Measurements from ENCODE around the gene ILK. TPM values are rescaled to one million over a fixed set of nuclear protein-coding genes. Genes with fewer than 3 reads are reported as not detected.

Gene ILK
- total and polyA plus RNA-seq, 7 donors, result 68.3 to 173 (median 90.3) TPM

DNA sequence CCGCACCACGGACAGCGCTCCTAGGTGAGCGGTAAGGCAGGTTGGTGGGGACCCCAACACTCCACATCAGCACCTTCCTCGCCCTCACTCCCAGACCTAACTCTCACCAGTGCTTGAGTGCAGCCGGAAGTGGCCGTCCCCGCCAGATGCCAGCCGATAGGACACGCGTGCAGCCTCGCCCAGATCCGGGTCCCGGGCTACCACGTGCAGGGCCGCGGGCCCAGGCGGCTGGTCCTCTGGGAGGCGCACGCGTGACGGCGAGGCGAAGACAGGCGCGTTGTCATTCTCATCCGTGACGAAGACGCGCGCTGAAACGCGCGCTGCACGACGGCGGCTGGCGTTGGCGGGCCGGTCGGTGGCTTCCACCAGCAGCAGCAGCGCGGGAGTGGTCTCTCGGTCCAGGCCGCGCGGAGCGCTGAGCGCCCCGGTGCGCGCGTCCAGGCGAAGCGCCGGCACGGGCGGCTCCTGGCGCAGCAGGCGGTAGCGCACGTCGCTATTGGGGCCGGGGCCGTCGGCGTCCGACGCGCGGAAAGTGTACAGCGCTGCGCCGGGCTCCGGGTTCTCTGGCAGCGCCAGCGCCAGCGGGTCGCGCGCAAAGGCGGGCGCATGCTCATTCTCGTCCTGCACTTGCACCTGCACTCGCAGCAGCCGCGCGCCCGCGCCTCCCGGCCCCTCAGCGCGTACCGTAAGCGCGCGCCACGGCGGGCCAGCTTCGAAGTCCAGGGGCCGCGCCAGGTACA, 26.5 kb downstream of the ILK start:
- DNase-seq (peak in 1 of 2 donors; percentile 53), ATAC-seq (no peak)
- no peaks in the 10 kb centered on the region for H3K4me1 ChIP-seq
- no peak overlapping the region for H3K4me3 ChIP-seq
- intact Hi-C loops (cut with DNase I), result no loop called here
- TF ChIP-seq, protein P1, sequence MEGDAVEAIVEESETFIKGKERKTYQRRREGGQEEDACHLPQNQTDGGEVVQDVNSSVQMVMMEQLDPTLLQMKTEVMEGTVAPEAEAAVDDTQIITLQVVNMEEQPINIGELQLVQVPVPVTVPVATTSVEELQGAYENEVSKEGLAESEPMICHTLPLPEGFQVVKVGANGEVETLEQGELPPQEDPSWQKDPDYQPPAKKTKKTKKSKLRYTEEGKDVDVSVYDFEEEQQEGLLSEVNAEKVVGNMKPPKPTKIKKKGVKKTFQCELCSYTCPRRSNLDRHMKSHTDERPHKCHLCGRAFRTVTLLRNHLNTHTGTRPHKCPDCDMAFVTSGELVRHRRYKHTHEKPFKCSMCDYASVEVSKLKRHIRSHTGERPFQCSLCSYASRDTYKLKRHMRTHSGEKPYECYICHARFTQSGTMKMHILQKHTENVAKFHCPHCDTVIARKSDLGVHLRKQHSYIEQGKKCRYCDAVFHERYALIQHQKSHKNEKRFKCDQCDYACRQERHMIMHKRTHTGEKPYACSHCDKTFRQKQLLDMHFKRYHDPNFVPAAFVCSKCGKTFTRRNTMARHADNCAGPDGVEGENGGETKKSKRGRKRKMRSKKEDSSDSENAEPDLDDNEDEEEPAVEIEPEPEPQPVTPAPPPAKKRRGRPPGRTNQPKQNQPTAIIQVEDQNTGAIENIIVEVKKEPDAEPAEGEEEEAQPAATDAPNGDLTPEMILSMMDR (IDR thresholded peaks at IDR 0.05), result no peak
- peaks cover 0 to 31% of the 10 kb centered on the region in 2 donors for H3K36me3 ChIP-seq (ENCODE audit: insufficient read depth in 1 of 2, low read depth in 1 of 2)
- WGBS, 3 donors, result 78 to 84% (median 83%) methylated on average over 95 to 102 of the region's 102 CpGs
- no peaks in the 10 kb centered on the region for H3K9me3 ChIP-seq
- no peak overlapping the region for H3K27ac ChIP-seq
- no peaks in the 10 kb centered on the region for H3K27me3 ChIP-seq (ENCODE audit: insufficient read depth in 3 of 3, low read length in 2 of 3)

DNA sequence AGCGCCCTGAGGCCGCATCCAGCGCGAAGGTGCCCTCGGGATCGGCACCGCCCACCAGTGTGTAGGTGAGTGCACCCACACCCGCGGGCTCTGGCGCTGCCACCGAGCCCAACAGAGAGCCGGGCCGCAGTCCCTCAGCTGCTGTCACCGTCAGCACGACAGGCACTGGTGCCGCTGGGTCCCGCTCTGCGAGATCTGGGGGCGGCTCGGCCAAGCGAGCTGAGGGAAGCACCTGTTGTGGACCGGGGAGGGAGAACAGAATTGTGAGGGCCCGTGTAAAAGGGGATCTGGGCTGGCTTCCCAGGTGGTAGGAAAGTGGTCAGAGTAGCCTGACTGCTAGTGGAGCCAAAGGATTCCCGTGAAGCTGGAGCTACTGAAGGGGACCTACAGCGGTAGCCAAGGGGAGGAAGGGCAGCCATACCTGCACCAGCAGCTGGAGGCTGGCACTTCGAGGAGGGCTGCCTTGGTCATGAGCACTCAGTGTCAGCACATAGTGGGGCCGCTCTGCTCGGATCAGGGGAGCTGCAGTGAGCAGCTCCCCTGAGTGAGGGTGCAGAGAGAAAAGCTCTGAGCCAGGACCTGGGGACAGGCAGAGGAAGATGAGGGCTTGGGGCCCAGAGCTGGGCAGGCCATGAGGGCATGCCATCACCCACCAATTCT, 27.2 kb downstream of the ILK start:
- 80 to 85% (median 81%) methylated on average over 28 of the region's 28 CpGs for WGBS, 3 donors
- intact Hi-C loops (cut with DNase I), result no loop called here
- H3K4me3 ChIP-seq, result no peak overlapping the region
- no peaks in the 10 kb centered on the region for H3K9me3 ChIP-seq
- ATAC-seq (no peak), DNase-seq (no peak)
- H3K36me3 ChIP-seq (ENCODE audit: insufficient read depth in 1 of 2, low read depth in 1 of 2), result peaks cover 0 to 31% of the 10 kb centered on the region in 2 donors
- no peaks in the 10 kb centered on the region for H3K4me1 ChIP-seq
- TF ChIP-seq, protein P1 (IDR thresholded peaks at IDR 0.05), result no peak
- no peak overlapping the region for H3K27ac ChIP-seq
- H3K27me3 ChIP-seq (ENCODE audit: insufficient read depth in 3 of 3, low read length in 2 of 3), result no peaks in the 10 kb centered on the region

DNA sequence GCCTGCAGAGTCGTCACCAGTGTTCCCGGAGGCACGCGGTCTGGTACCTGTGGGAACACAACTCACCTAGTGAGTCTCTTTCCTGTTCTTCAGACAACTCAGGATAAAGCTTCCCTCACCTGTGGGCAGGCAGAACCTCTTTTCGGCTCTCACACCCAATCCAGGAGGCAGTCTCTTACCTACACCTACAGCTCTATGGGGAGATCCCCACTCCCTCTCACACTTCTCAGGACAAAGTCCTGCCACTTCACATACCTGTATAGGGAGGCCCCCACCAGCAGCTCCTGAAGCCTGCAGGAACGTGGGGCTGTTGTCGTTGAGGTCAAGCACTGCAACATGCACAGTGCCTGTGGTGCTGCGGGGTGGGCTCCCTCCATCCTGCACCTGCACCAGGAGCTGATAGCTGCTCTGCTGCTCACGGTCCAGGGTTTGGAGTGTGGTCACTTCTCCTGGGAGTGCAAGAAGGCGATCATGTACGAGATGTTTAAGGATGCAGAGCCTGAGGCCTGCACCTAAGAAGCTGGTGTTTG, 27.9 kb downstream of the ILK start:
- no peaks in the 10 kb centered on the region for H3K27me3 ChIP-seq (ENCODE audit: insufficient read depth in 3 of 3, low read length in 2 of 3)

DNA sequence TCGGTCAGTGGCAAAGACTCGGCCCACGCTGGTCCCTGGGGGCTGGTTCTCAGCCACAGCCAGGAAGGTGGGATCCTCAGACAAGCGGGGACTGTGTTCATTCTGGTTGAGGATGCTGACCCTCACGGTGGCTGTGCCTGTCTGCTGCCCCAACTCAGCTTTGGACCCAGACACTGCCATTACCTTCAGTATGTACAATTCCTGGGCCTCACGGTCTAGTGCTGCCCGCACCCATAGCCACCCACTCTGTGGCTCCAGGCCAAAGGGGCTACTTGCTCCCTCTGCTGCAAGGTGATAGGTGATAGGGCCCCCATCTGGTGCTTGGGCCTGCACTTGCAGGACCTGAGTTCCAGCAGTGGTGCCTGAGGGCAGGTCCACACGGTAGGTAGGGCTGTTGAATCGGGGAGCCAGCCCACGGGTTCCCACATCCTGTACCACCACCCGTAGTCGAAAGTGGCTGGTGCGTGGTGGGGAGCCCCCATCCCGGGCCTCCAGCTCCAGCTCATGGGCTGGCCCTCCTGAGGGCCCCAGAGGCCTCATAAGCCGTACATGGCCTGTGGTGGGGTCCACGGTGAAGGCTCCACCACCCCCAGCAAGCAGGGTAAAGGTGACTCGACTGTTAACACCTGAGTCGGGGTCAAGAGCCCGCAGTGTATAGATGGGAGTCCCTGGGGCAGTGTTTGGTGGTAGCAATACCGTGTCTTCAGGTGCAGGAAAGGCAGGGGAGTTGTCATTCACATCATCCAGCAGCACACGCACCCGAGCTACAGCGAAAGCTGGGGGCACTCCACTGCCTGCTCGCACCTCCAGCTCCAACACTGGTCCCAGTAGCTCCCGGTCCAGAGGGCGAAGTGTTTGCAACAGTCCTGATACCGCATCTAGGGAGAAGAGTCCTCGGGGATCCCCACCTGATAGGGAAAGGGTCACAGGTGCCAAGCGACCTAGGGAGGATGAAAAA, 28.8 kb downstream of the ILK start:
- TF ChIP-seq, protein P1 (IDR thresholded peaks at IDR 0.05), result no peak
- intact Hi-C loops (cut with DNase I), result no loop called here
- H3K4me3 ChIP-seq, result no peak overlapping the region
- no peaks in the 10 kb centered on the region for H3K4me1 ChIP-seq
- H3K27ac ChIP-seq, result no peak overlapping the region
- WGBS, 3 donors, result 92 to 94% (median 94%) methylated on average over 29 of the region's 29 CpGs
- no peaks in the 10 kb centered on the region for H3K9me3 ChIP-seq
- no peak for ATAC-seq
- peaks cover 0 to 15% of the 10 kb centered on the region in 2 donors for H3K36me3 ChIP-seq (ENCODE audit: insufficient read depth in 1 of 2, low read depth in 1 of 2)
- no peaks in the 10 kb centered on the region for H3K27me3 ChIP-seq (ENCODE audit: insufficient read depth in 3 of 3, low read length in 2 of 3)
- DNase-seq, result no peak

More for the DNA sequence above, 27.9 kb downstream of the ILK start:
- H3K4me3 ChIP-seq, result no peak overlapping the region
- 86 to 94% (median 90%) methylated on average over 11 of the region's 11 CpGs for WGBS, 3 donors
- no peaks in the 10 kb centered on the region for H3K4me1 ChIP-seq
- peaks cover 0 to 25% of the 10 kb centered on the region in 2 donors for H3K36me3 ChIP-seq (ENCODE audit: insufficient read depth in 1 of 2, low read depth in 1 of 2)
- intact Hi-C loops (cut with DNase I), result no loop called here
- H3K9me3 ChIP-seq, result no peaks in the 10 kb centered on the region
- no peak overlapping the region for H3K27ac ChIP-seq
- TF ChIP-seq, protein P1 (IDR thresholded peaks at IDR 0.05), result no peak
- ATAC-seq, result no peak
- no peak for DNase-seq
